NB4 (cell line): ENCODE results near the gene ATOH8.

ENCODE experiments used
- CTCF ChIP-seq: IDR thresholded peaks from one replicate; pipeline ENCODE4 v1.5.1; 2012; ENCODE audit warnings: low read depth, low read length
- MAX ChIP-seq: IDR thresholded peaks from 2 replicates; pipeline ENCODE4 v1.6.1; 2011; ENCODE audit warnings: low read depth, low read length
- MYC ChIP-seq: IDR thresholded peaks from 2 replicates; pipeline ENCODE4 v1.6.1; 2011; ENCODE audit warnings: low read depth, low read length
- POLR2A ChIP-seq: IDR thresholded peaks from 2 replicates; pipeline ENCODE4 v1.6.1; 2011; ENCODE audit warnings: mild to moderate bottlenecking; ENCODE audit not compliant: insufficient read length; ENCODE audit errors: extremely low read depth

- peak; percentile 97 for TF ChIP-seq CTCF
- TF ChIP-seq POLR2A: no peak
- 0 out of 2 replicates have a peak, but pooled peaks have one; percentile 33 for TF ChIP-seq MYC
- TF ChIP-seq MAX: peak; percentile 48; the same call in 1 of the 2 replicates
Measured at GRCh38 chr2:85813982-85814801, 60.4 kb downstream of the ATOH8 start.
